Endothelial cell of umbilical vein (primary cell): ENCODE results near the gene GEMIN8. TPM values are rescaled to one million over a fixed set of nuclear protein-coding genes. Genes with fewer than 3 reads are reported as not detected.

ENCODE experiments used
- BruUV-seq: library from RNA; stranded (reverse); fragments of 400-500 nt; replicated peaks from 2 replicates; lab custom pipeline; 2021; lab: Mats Ljungman, UMichigan
- CTCF ChIA-PET: fragments of 300-600, 350-600 bp; sonication (Branson Sonifier 250); formaldehyde crosslinking; loops from one replicate; lab custom pipeline; 2021; ENCODE audit warnings: antibody characterized with exemption, inconsistent platforms; lab: Charles Lee
- POLR2A ChIA-PET: fragments of 300-600, 350-600 bp; sonication (Branson Sonifier 250); formaldehyde crosslinking; loops from one replicate; lab custom pipeline; 2021; ENCODE audit warnings: antibody characterized with exemption, inconsistent platforms; lab: Charles Lee
- DNase-seq: peaks from one replicate; pipeline ENCODE4 v3.0.0-alpha.2; 2011; ENCODE audit warnings: low read depth, low spot score
- FAIRE-seq: peaks from 2 replicates; lab custom pipeline; 2011; peaks lifted over from hg19 to GRCh38; lab: Jason Lieb, UNC
- H2AFZ ChIP-seq: 2 replicates; pipeline ENCODE4 v1.6.0; 2012; ENCODE audit warnings: low read depth, low read length, control low read depth, inconsistent platforms
- H3K27ac ChIP-seq: 2 replicates; pipeline ENCODE4 v1.5.1; 2011; ENCODE audit warnings: low read depth, mild to moderate bottlenecking, control low read depth, low read length, moderate library complexity; ENCODE audit not compliant: insufficient read depth
- H3K27me3 ChIP-seq, 2 experiments: 2 replicates each; pipeline versions ENCODE4 v1.6.0 to v1.6.1; 2011; ENCODE audit warnings: low read length in 2 of 2, mixed read lengths in 1 of 2; ENCODE audit not compliant: control insufficient read depth in 2 of 2, insufficient read depth in 2 of 2
- H3K36me3 ChIP-seq, 2 experiments: 2 replicates in 1 of 2; 3 replicates in 1 of 2; pipeline ENCODE4 v1.5.1; 2011; ENCODE audit warnings: low read length in 2 of 2, mild to moderate bottlenecking in 1 of 2, moderate library complexity in 1 of 2; ENCODE audit not compliant: control insufficient read depth in 2 of 2, insufficient read depth in 2 of 2; ENCODE audit errors: extremely low read depth in 1 of 2
- H3K4me1 ChIP-seq: 3 replicates; pipeline ENCODE4 v1.5.1; 2011; ENCODE audit warnings: mild to moderate bottlenecking, low read length; ENCODE audit not compliant: control insufficient read depth, insufficient read depth; ENCODE audit errors: extremely low read depth
- H3K4me2 ChIP-seq: 2 replicates; pipeline ENCODE4 v1.6.1; 2011; ENCODE audit warnings: low read length, control low read depth, mixed read lengths; ENCODE audit not compliant: insufficient read depth
- H3K4me3 ChIP-seq, 3 experiments: fragments of 200-600 bp in 1 of 3; sonication (generic), shearing (Covaris generic) in 1 of 3; replicated peaks in 1 of 3; 2 replicates each; pipeline ENCODE4 v1.5.1; 2011 to 2016; ENCODE audit warnings: control low read depth in 3 of 3, low read length in 3 of 3, mild to moderate bottlenecking in 2 of 3, inconsistent platforms in 1 of 3, low read depth in 1 of 3, moderate library complexity in 1 of 3; ENCODE audit not compliant: insufficient read depth in 1 of 3
- H3K79me2 ChIP-seq: 2 replicates; pipeline ENCODE4 v1.6.0; 2012; ENCODE audit warnings: low read length, inconsistent platforms; ENCODE audit not compliant: control insufficient read depth, insufficient read depth
- H3K9ac ChIP-seq: replicated peaks from 2 replicates; pipeline ENCODE3; 2011; ENCODE audit warnings: low read length, control low read depth; ENCODE audit not compliant: insufficient read depth; ENCODE audit errors: extremely low read depth
- H3K9me1 ChIP-seq: replicated peaks from 3 replicates; pipeline ENCODE4 v1.6.0; 2011; ENCODE audit warnings: mild to moderate bottlenecking, low read length; ENCODE audit not compliant: control insufficient read depth, insufficient read depth; ENCODE audit errors: extremely low read depth
- H3K9me3 ChIP-seq: replicated peaks from 2 replicates; pipeline ENCODE4 v1.5.1; 2012; ENCODE audit warnings: low read length, inconsistent platforms; ENCODE audit not compliant: control insufficient read depth, insufficient read depth
- H4K20me1 ChIP-seq: replicated peaks from 2 replicates; pipeline ENCODE3; 2011; ENCODE audit warnings: mild to moderate bottlenecking, low read length; ENCODE audit not compliant: control insufficient read depth, insufficient read depth; ENCODE audit errors: extremely low read depth
- CTCF ChIP-seq, 2 donors: IDR thresholded peaks; 1 replicate in 1 of 2; 2 replicates in 1 of 2; pipeline ENCODE4 v1.5.1; 2011; ENCODE audit warnings: low read length in 2 of 2, mild to moderate bottlenecking in 2 of 2, moderate library complexity in 2 of 2, control low read depth in 1 of 2, inconsistent platforms in 1 of 2, low read depth in 1 of 2; ENCODE audit not compliant: insufficient read depth in 1 of 2; ENCODE audit errors: extremely low read depth in 1 of 2
- EZH2 ChIP-seq: IDR thresholded peaks from 2 replicates; pipeline ENCODE4 v1.6.1; 2012; ENCODE audit warnings: borderline replicate concordance, low read depth, mild to moderate bottlenecking, moderate library complexity, low read length, inconsistent platforms; ENCODE audit not compliant: severe bottlenecking
- FOS ChIP-seq: IDR thresholded peaks from 2 replicates; pipeline ENCODE4 v1.6.1; 2011; ENCODE audit warnings: mild to moderate bottlenecking, low read length, moderate library complexity, borderline replicate concordance; ENCODE audit not compliant: insufficient read depth
- GATA2 ChIP-seq: IDR thresholded peaks from 2 replicates; pipeline ENCODE4 v1.7.0; 2011; ENCODE audit warnings: low read depth, mild to moderate bottlenecking, moderate library complexity, mixed read lengths, low read length; ENCODE audit not compliant: insufficient read length, insufficient read depth
- JUN ChIP-seq: IDR thresholded peaks from 2 replicates; pipeline ENCODE4 v1.6.1; 2011; ENCODE audit warnings: borderline replicate concordance, low read depth; ENCODE audit not compliant: insufficient read length, insufficient read depth
- MAX ChIP-seq: IDR thresholded peaks from 2 replicates; pipeline ENCODE4 v1.6.1; 2011; ENCODE audit not compliant: insufficient read depth, insufficient read length
- MYC ChIP-seq: IDR thresholded peaks from one replicate; pipeline ENCODE4 v1.6.1; 2011; ENCODE audit warnings: mild to moderate bottlenecking, low read depth, low read length
- POLR2A ChIP-seq: IDR thresholded peaks from 2 replicates; pipeline ENCODE4 v1.6.1; 2012; ENCODE audit warnings: low read depth, mild to moderate bottlenecking, control low read depth, low read length
- POLR2AphosphoS5 ChIP-seq: IDR thresholded peaks from 2 replicates; pipeline ENCODE4 v1.6.1; 2012; ENCODE audit warnings: low read depth, mild to moderate bottlenecking, control low read depth, low read length, moderate library complexity; ENCODE audit not compliant: insufficient read depth
- dilution Hi-C: fragments of 300-500 bp; cut with MboI; formaldehyde crosslinking; loops from one replicate; pipeline ENCODE4 v1.15.0; 2019; ENCODE audit warnings: low sequenced_read_pairs; ENCODE audit not compliant: extremely low pct_ligation_motif_present
- intact Hi-C: fragments of 100-400 bp; cut with micrococcal nuclease; formaldehyde crosslinking; loops from one replicate; pipeline ENCODE4 v1.10.0; 2022
- polyA plus RNA-seq, 4 experiments: library from polyadenylated mRNA; depleted of rRNA in 3 of 4; stranded (reverse) in 3 of 4; unstranded in 1 of 4; fragments of >200 nt; gene quantifications; 2 replicates each; pipeline versions ENCODE4 v1.2.1 to v1.2.3, GENCODE V29; 2011 to 2012; ENCODE audit warnings: missing spikeins in 1 of 4
- total RNA-seq: library from RNA; stranded (reverse); gene quantifications from 2 replicates; pipeline ENCODE4 v1.2.3, GENCODE V29; 2021

The GEMIN8 gene
- total and polyA plus RNA-seq, 2 donors (not counting 3 experiments of a cell fraction or from before 2014, with no cell fraction given): 18.5 to 24.5 TPM

GRCh38 chrX:14003028-14003427 lies 26.7 kb downstream of the GEMIN8 start:
- ChIA-PET CTCF (no interaction called here), POLR2A (no interaction called here)
- Histone ChIP-seq H3K27me3 (no peaks in the 10 kb centered on the region), H3K36me3 (no peaks in the 10 kb centered on the region), H3K4me2 (no peak overlapping the region), H3K9me3 (no peaks in the 10 kb centered on the region), H3K9ac (no peak overlapping the region), H2AFZ (no peak overlapping the region), H3K27ac (no peak overlapping the region), H3K4me1 (no peaks in the 10 kb centered on the region), H3K79me2 (no peaks in the 10 kb centered on the region), H3K9me1 (no peaks in the 10 kb centered on the region), H3K4me3 (no peak overlapping the region), H4K20me1 (no peaks in the 10 kb centered on the region)
- no peak for TF ChIP-seq EZH2
- no peak for TF ChIP-seq POLR2AphosphoS5
- TF ChIP-seq POLR2A: no peak
- TF ChIP-seq GATA2: no peak
- TF ChIP-seq MYC: no peak
- TF ChIP-seq MAX: no peak
- TF ChIP-seq FOS: no peak
- TF ChIP-seq JUN: no peak
- no peak for TF ChIP-seq CTCF (IDR thresholded peaks at IDR 0.05; ENCODE audit: extremely low read depth in 1 of 2, insufficient read depth in 1 of 2, low read depth in 1 of 2, low read length in 2 of 2)
- peak; percentile 12 for FAIRE-seq
- intact Hi-C loops (no loop called here), dilution Hi-C loops (no loop called here)
- no TSS peak for BruUV-seq
- no peak for DNase-seq
